ENCODE data around the gene NUP210L.
"Not testable (repeated sequence)": the region's sequence is repeated elsewhere in the genome, so short reads cannot be mapped to it uniquely, and the experiment has no call there.

The NUP210L gene

DNA sequence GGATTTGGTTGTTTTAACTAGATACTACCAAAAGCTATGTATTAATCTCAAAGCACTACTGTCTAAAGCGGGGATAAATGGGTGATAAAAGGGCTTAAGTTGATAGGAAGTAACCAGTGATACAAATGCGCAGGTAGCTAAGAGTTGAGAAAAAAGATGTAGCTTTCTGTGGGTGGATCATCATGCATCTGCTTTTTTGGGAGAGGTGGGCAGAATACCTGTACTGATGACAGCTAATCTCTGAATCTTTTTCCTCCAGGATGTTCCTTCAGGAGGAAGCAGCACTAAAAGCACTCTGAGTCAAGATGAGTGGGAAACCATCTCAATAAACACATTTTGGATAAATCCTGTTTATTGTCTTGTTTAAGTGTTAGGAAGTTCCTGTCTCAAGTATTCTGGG, 163.1 kb downstream of the NUP210L start:
- no peak for DNase-seq (ENCODE audit: low spot score)

DNA sequence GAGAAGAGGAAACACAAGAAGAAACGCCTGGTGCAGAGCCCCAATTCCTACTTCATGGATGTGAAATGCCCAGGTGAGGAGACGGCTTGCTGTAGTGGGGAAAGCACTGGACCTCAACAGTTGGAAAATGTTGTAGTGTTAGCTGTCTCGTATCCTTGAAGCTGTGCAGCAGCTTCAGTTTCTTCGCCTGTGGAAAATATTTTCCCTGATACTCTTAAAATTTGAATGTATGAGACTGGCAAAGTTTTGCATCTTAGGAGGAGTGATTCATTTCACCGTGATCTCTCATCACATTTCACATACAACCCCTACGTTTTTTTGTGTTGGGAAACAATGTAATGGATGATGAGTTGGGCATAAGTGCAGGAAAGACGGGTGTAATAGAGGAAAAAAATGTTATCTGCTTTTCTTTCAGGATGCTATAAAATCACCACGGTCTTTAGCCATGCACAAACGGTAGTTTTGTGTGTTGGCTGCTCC, 163.7 kb downstream of the NUP210L start:
- no peak for DNase-seq (ENCODE audit: low spot score)

DNA sequence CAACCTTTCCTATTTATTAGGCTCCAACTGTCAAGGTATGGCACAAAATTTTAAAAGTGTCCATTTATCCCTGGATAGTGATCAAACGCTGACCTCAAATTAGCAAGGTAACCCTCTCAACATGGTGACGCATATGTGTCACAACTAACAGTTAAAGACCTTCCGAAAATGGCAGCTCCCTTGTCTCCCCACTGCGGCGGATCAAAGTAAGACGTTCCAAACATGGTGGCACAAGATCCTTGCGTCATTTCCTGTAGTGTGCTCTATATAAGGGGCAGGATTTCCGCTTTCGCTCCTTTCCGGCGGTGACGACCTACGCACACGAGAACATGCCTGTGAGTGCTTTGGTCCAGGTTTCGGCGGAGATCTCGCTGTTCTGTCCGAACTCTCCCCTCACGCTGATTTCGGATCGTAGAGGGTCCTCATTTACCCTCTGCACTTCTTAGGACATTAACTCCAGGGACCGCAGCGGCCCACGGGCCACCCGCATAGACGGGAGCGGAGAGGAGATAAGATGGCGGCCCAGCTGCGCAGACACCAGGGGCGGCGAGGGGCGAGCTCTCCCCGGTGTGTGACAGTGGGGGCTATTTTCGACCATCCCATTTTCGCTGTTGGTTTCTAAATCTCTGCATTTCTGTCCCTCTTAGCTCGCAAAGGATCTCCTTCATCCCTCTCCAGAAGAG, 164.3 kb downstream of the NUP210L start, which contains the start of gene RPS27:
Gene RPS27, plus strand, starts transcription at position 295 of the 683 bp plus-strand sequence. Its CDS starts 35 bp downstream, at position 330.
- peak; percentile 97 for DNase-seq (ENCODE audit: low spot score)

DNA sequence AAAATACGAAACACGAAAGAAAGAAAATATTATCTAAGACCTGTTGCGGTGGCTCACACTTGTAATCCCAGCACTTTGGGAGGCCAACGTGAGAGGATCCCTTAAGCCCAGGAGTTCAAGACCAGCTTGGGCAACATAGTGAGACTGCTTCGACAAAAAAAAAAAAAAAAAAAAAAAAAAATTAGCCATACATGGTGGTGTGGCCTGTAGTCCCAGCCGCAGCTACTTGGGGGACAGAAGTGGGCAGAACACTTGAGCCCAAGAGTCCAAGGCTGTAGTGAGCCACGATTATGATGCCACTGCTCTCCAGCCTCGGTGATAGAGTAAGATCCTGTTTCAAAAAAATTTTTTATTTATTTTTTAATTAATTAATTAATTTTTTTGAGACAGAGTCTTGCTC, 167.3 kb downstream of the NUP210L start:
- DNase-seq (ENCODE audit: low spot score) = no peak

DNA sequence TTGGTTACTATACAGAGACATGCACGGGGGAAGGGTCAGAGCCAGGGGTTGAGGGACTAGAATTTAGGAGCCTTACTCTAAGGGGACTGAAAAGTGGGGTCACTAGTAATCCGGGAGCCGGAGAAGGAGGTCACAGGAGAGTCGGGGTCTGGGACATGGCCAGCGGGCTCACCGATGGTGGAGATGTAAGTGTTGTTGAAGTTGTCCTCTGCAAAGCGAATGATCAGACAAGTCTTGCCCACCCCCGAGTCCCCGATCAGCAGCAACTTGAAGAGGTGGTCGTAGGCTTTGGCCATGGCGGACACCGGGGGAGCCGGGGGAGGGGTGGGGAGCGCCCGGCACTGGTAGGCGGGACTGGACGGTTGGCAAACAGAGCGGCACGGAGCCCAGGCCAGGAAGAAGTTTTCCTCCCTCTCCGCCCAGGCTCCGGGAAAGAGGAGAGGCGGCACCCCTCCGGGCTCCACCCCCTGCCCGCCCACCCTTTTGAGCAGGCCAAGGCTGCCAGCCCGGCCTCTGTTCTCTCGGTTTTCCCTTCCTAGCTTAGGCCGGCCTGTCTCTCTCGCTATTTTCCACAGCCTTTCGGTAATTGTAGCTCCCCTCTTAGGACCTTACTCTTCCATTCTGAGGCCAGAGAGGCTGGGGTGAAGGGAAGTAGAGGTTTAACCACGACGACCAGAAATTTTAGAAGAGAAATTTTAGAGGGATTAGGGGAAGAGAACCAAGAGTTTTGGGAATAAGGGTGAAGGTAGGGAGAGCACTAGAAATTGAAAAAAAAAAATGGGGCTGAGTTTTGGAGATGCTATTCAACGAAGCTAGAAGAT, 168.7 kb downstream of the NUP210L start, which contains the start of gene RAB13:
Gene RAB13, minus strand, starts transcription at position 399 of the 821 bp plus-strand sequence. Its CDS starts 103 bp downstream, at position 296.
- DNase-seq (ENCODE audit: low spot score) = peak; percentile 63

DNA sequence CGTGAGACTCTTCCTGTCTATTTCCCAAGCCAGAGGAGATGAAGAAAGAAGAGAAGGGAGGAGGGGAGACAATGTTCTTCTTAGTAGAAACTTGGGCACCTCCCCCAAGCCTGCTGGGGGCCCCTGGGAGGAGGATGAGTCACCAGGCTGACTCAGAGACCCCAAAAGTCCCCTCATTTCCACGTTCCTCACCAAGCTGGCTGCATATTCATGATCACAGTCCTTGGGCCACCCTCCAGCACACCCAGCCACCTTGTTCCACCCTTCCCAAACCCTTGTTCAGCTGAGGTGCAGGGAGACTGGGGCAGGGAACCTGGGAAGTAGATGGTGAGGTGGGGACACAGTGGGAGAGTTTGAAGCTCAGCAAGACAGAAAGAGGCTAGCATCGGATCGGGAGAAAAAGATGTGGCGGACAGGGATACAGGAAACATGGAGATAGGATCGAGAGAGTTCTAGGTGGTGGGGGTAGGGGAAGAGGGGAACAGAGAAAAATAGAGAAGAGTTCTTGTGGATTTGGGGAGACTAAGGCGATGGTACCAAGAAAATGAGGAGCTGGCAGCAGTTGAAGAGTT, 169.4 kb downstream of the NUP210L start:
- no peak for DNase-seq (ENCODE audit: low spot score)

DNA sequence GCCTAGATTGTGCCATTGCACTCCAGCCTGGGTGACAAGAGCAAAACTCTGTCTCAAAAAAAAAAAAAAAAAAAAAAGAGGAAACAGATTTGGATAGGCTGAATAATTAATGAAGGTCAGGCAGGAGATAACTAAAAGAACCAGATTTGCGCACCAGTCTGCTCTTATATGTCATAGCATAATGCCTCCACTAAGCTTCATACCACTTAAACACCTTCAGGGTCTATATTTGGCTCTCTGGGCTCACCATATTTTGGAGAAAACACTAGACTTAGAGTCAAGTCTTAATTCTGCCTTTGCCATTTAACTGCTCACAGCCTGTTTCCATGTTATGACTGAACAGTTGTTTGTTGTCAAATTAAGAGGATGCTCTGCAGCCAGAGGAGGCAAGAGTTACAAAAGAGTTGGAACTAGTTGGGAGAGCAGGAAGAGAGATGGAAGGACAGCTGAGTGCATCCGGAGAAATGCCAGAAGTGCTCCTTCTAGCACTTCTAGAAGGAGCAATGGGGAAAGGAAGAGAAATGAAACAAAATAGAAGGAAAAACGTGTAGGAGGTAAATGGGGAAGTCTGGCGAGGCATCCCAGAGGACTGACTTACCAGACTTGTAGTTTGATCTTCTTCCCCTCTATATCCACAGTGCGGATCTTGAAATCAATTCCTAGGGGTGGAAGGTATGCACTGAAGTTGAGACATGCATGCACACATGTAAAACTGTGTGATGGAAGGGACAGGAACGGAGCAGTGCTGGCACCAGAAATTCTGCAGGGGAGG, 170.6 kb downstream of the NUP210L start:
- DNase-seq (ENCODE audit: low spot score) = no peak

DNA sequence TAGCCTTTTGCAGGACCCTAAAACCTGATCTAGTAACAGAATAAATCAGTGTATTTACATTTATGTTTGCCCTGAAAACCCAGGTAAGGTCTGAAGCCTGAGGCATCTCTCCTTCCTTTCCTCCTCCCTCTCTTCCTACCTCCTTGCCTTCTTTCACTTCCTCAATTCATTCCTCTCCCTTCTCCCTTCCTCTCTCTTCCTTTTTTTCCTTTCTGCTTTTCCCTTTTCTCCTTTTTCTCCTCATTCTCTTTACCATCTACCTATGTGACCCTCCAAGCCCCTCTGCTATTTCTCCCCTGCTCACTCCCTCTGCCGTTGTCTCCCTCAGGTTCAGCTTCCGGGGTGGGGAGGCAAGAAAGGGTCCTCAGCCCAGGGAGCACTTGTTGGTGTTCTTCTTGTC, 173.1 kb downstream of the NUP210L start:
- not testable (repeated sequence) for DNase-seq (ENCODE audit: low spot score)

DNA sequence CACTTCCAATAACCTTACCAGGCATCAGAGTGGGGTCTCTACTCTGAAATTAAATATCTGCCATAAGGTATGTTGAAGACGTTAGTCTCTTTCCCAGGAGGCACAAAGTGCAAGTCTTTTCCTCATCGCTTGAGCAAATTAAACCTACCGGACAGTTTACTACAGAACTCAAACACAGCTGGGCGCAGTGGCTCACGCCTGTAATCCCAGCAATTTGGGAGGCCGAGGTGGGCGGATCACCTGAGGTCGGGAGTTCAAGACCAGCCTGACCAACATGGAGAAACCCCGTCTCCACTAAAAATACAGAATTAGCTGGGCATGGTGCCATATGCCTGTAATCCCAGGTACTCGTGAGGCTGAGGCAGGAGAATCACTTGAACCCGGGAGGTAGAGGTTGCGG, 175.8 kb downstream of the NUP210L start:
- not testable (repeated sequence) for DNase-seq (ENCODE audit: low spot score)

DNA sequence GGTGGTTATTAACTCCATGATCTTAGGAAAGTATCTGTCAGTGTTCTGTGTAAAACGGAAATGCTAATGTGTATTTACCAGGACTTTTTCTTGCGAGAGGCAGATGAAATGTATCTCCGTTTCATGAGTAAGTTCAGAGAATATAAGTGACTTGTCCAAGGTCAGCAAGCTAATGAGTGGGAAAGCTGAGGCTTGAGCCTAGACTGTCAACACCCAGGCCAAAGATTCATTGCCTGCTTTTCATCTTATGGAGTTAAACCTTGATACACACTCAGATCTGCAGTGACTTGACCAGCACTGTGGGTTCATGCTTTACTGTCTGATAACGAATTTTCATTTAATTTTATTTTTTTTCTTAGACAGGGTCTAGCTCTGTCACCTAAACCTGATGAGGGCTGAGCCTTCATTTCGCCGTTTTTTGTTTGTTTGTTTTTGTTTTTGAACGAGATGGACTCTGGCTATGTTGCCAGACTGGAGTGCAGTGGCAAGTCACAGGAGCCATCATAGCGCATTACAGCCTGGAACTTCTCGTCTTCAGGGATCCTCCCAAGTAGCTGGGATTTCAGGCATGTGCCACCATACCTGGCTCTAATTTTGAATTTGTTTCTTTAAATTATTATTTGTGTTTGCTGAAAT, 176.5 kb downstream of the NUP210L start:
- no peak for DNase-seq (ENCODE audit: low spot score)

DNA sequence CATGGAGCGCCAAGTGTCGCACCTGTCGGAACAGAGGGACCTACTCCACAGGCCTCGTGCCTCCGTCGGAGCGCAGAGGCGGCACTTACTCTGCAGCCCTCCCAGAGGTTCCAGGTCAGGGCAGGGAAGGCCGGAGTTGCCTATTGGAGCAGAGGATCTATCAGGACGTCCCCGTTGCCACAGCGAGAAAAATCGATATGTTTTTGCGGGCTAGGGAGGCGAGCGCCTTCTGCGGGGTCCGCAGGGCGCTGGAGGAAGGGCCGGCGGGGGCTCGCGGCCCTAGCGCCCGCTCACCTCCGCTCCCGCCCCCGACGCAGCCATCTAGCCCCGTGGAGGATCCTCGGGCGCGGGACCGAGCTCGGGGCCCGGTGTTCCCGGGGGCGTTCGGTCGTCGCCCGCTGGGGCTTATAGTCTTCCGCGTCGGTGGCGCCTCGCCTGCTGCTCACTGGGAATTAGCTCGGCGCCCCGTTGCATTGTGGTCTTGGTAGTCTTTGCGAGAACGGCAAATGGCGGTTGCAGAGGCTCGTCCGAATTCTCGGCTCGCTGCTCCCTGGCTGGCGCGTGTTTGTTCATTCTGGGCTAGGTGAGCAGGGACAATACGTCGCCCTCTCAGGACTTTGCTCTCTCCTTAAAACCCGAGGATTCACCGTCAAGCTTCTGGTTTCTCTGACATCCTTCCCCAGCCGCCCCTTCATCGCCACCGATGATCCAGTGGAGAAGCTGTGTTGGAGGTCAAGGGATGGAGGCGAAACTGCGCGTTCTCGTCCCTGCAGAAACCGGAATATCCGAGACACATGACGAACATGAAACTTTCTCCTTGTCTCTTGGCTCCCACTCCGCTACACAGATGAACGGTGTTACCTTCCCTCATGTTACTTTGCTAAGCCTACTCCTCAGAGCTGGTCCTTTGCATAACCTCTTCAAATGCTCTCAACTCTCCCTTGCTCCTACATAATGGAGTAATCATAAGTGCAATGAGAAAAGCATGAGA, 177.3 kb downstream of the NUP210L start, which contains the start of gene JTB:
Gene JTB, minus strand, starts transcription at position 425 of the 991 bp plus-strand sequence. Its CDS starts 422 bp downstream, at position 3.
- no peak for DNase-seq (ENCODE audit: low spot score)

DNA sequence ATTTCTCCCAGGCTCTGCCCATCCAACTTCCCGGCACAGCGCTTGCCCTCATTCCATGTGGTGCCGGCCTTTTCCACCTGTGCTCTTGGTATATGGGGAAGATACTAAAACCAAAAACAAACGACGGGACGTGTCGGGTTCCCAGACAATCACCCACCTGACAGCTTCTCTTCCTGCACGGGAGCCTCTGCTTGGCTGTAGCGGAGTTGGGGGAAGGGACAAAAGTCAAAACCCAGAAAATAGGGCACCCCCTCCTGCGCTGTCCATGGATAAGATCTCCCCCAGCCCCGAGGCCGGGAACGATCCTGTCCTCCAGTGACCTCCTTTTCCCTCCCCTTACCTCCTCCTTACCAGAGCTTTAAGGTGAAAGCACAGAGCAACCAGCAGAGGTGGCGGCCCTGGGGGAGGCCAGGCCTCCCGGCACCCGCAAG, 178.0 kb downstream of the NUP210L start:
- no peak for DNase-seq (ENCODE audit: low spot score)

DNA sequence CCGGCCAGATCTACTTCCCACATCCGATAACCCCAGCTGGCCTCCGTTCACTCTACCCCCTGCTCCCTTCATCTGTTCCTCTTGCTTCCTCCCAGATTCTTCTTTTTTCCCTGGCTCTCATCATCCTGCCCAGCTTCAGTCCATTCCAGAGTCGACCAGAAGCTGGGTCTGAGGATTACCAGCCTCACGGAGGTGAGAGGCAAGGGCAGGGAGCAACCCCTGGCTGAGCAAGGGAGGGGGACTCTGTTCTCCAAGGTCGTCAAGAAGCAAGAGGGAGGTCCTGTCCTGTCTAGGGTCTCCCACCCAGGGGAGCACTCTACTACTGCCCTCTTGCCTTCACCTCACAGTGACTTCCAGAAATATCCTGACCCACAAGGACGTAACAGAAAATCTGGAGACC, 181.3 kb downstream of the NUP210L start:
- no peak for DNase-seq (ENCODE audit: low spot score)

DNA sequence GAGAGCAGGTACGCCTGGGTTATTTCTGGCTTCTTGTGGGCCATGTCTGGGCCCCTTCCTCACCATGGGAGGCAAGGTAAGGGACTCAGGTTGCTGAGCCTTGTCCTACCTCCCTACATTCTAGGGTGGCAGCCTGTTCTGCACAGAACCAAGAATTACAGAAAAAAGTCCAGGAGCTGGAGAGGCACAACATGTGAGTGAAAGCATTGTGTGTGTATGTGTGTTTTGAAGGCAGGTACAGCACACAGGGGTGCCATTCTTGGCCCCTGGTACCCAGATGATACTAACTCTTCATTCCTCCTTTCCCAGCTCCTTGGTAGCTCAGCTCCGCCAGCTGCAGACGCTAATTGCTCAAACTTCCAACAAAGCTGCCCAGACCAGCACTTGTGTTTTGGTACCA, 181.8 kb downstream of the NUP210L start:
- DNase-seq (ENCODE audit: low spot score) = no peak

DNA sequence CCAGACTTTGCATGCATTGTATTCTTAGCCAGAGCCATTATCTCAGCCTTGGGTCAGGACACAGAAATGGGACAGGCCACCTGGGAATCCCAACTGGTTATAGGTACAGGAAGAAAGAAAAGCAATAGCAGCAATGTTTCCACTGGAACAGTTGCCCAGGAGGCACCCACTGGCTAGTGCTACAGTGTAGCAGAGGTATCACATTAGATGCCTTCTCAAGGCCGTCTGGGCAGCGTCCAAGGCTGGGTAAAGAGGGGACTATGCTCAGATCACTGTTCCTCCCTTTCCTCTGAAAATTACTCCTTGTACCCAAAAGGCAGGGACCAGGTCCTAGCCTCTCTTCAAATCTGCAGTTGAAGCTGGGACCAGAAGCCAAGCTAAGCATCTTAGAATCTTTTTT, 184.5 kb downstream of the NUP210L start:
- no peak for DNase-seq (ENCODE audit: low spot score)

DNA sequence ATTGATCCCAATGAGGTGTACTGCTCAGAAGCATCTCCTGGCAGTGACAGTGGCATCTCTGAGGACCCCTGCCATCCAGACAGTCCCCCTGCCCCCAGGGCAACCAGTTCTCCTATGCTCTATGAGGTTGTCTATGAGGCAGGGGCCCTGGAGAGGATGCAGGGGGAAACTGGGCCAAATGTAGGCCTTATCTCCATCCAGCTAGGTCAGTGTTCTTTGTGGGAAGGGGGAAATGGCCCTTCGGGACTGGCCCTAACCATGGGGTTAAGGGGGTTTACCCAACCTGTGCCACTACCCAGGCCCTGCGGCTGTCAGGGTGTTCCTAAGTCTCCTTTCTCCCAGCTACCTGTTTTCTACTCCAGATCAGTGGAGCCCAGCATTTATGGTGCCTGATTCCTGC, 185.9 kb downstream of the NUP210L start:
- DNase-seq (ENCODE audit: low spot score) = no peak

DNA sequence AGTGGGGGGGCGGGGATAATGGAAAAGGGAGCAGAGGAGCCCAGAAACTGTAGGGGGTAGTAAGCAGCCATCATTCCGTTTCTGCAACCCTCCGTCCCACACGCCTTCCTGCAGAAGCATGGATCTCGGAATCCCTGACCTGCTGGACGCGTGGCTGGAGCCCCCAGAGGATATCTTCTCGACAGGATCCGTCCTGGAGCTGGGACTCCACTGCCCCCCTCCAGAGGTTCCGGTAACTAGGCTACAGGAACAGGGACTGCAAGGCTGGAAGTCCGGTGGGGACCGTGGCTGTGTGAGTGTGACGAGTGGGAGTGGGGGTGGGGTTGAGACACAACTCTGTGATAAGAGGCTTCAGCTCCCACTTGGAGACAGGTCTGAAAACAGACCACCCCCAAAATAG, 186.5 kb downstream of the NUP210L start:
- no peak for DNase-seq (ENCODE audit: low spot score)

DNA sequence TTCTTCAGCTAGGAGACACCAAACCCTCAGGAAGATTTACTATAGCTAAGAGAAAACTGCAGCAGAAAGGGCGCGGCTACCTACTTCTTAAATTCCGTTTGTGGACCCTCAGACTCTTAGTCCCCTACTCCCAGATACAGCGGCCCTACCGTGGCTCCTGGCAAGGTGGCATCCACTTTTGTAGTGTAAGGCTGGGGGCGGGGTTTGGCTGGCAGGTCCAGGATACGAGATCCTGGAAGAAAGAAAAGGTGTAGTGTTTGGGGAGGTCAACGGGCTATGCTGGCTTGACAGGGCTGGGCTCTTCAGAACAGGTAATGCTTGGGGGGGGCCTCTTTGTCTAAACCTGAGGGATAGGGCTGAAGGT, 186.9 kb downstream of the NUP210L start:
- DNase-seq (ENCODE audit: low spot score) = no peak

DNA sequence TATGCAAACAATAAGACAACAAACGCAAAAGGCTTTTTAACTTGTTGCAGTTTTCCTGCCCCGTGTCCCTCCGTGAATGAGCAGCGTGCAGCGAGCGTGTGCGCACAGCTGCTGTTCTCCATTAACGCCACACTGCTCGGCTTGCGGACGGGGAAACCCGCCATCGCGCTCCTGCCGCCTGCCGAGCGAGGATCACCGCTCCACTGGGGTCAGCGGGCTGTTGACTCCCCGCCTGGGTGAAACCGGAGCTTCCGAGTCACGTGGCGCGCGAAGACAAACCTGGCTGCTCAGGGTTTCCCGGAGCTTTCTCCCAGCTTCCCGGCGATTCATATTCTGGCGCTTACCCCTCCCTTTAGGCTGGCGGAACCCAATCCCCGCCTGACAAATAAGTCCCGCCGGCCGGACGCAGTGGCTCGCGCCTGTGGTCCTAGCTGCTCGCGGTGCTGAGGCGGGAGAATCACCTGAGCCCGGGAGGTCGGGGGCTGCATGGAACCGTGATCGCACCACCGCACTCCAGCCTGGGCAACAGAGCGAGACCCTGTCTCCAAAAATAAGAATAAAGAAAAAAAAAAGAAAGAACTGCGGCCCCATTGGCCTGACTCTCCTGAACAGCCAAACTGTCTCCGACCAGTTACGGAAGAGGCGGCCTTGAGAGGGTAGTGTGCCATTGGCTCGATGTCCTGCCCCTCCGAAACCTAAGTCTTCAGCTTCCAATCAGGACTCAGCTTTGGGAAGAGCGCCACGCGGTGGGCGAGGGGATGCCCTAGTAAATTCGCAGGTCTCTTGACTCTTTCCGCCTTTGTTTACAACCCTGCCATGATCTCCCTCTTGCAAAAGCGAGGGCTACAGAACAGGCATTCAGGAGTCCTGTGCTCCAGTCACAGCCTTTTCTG, 187.5 kb downstream of the NUP210L start, which contains the start of gene CREB3L4:
Gene CREB3L4, plus strand, starts transcription at position 796 of the 893 bp plus-strand sequence. CDS start 624 bp downstream, outside the sequence.
- peak; percentile 97 for DNase-seq (ENCODE audit: low spot score)

Data from kidney capillary endothelial cell (primary cell).